GM12891 (cell line): ENCODE results near the gene GGT6.

Experiments used
- POLR2A ChIP-seq: IDR thresholded peaks from 2 replicates; pipeline ENCODE4 v1.6.1; 2011; ENCODE audit warnings: low read depth, low read length, control low read depth
- POLR2AphosphoS5 ChIP-seq: IDR thresholded peaks from 2 replicates; pipeline ENCODE4 v1.6.1; 2011; ENCODE audit warnings: low read depth, low read length, control low read depth
- SPI1 ChIP-seq: IDR thresholded peaks from 2 replicates; pipeline ENCODE4 v1.6.1; 2011; ENCODE audit warnings: low read depth, low read length, control low read depth

DNA sequence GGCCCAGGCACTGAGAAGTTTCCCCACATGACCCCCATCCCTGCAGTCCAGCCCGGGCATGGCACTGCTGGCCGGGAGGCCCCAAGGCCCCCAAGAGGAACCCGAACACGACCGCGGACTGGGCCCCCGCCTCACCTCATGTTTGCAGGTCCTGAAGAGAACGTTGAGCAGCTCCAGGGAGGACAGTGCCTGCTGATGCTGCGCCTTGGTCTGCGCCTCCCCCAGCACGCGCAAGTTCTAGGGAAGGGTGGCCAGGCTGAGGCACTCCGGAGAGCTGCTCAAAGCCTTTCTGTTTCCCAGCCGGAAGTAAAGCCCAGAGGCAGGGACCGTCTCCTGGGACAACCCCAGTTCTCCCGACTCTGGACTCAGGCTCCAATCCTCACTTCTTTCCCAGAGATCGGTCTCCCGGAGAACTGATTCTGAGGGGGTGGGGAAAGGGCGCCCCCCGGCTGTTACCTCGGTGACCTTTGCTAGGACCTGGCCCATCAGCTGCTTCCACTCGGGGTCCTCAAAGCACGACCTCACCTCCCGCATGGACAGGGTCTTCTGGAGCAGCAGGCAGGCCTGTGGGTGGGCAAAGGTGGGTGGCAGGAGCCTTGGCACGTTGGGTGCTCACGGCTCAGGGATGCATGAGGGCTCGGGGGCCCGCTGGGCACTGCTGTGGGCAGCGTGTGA lies 18.9 kb downstream of the GGT6 start:
- no peak for TF ChIP-seq POLR2AphosphoS5
- no peak for TF ChIP-seq POLR2A
- no peak for TF ChIP-seq SPI1
